GM12891 (cell line): ENCODE results near the gene ATP1A3.
"Not testable (repeated sequence)": the region's sequence is repeated elsewhere in the genome, so short reads cannot be mapped to it uniquely, and the experiment has no call there.

ENCODE experiments used
- DNase-seq: peaks from one replicate; pipeline ENCODE4 v3.0.0; 2011; ENCODE audit warnings: low spot score; ENCODE audit not compliant: insufficient read length
- FAIRE-seq: peaks from 2 replicates; lab custom pipeline; 2011; peaks lifted over from hg19 to GRCh38; lab: Jason Lieb, UNC
- PAX5 ChIP-seq: IDR thresholded peaks from 2 replicates; pipeline ENCODE4 v1.6.1; 2011; ENCODE audit warnings: low read length, moderate library complexity, mild to moderate bottlenecking; ENCODE audit not compliant: insufficient read depth, severe bottlenecking
- POLR2A ChIP-seq: IDR thresholded peaks from 2 replicates; pipeline ENCODE4 v1.6.1; 2011; ENCODE audit warnings: low read depth, low read length, control low read depth
- POLR2AphosphoS5 ChIP-seq: IDR thresholded peaks from 2 replicates; pipeline ENCODE4 v1.6.1; 2011; ENCODE audit warnings: low read depth, low read length, control low read depth
- POU2F2 ChIP-seq: IDR thresholded peaks from 2 replicates; pipeline ENCODE4 v1.6.1; 2011; ENCODE audit warnings: low read depth, mild to moderate bottlenecking, control low read depth, low read length, moderate library complexity
- SPI1 ChIP-seq: IDR thresholded peaks from 2 replicates; pipeline ENCODE4 v1.6.1; 2011; ENCODE audit warnings: low read depth, low read length, control low read depth
- TAF1 ChIP-seq: IDR thresholded peaks from 2 replicates; pipeline ENCODE4 v1.6.1; 2011; ENCODE audit warnings: low read depth, low read length, control low read depth

ATP1A3 gene

DNA sequence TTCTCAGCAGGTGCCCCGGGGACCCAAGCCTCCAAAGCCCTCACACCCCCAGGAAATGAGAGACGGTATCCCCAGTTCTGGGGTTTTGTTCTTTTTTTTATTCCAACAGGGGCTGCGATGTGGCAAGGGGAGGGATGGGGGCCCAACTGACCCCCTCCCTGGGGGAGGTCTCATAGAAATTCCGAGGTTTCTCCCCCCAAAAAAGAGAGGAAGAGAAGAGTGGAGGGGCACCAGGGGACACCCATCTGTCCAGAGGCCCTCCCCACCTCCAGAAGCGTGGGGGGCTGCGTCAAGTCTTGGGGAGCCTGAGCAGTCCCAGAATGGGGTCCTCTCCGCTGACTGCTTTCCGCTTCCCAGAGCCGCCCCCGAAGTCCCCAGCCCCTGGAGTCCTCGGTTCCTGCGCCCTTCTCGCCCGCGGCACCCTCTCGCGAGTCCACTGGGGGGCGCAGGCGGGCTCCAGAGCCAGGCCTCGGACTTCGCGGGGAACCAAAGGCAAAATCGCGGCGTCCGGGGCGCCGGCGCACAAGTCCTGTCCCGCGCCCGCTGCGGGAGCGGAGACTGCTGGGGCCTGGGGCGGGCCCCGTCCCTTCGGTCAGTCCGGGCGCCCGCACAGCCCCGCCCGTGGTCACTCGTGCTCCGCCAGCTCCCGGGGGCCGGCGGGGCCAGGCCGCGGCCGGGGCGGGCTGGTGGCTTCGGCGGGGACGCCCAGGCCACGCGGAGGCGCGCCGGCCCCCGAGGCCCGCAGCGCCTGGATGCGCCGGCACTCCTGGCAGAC is 4.4 kb upstream of the ATP1A3 start:
- FAIRE-seq: no peak
- TF ChIP-seq SPI1 (no peak), POU2F2 (no peak), POLR2AphosphoS5 (no peak), TAF1 (no peak), PAX5 (no peak), POLR2A (no peak)
- DNase-seq: peak; percentile 66

DNA sequence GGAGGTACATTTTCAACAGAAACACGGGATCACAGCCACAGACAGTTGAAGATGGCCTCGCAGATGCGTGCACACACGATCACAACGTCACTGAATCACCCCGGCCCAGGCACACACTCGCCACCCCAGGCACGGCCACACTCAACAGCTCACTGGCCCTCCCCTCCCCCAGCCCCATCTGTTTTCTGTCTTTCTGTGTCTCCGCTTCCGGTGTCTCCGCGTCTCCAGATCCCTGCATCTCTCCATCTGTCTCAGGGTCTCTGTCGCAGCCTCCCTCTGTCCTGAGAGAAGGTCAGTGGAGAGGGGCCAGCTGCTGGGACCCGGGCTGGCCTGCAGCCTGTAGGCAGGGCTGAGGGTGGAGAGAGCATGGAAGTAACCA is 3.8 kb upstream of the ATP1A3 start:
- FAIRE-seq: no peak
- DNase-seq: no peak
- TF ChIP-seq POU2F2 (no peak), TAF1 (no peak), POLR2A (no peak), POLR2AphosphoS5 (no peak), PAX5 (no peak), SPI1 (no peak)

DNA sequence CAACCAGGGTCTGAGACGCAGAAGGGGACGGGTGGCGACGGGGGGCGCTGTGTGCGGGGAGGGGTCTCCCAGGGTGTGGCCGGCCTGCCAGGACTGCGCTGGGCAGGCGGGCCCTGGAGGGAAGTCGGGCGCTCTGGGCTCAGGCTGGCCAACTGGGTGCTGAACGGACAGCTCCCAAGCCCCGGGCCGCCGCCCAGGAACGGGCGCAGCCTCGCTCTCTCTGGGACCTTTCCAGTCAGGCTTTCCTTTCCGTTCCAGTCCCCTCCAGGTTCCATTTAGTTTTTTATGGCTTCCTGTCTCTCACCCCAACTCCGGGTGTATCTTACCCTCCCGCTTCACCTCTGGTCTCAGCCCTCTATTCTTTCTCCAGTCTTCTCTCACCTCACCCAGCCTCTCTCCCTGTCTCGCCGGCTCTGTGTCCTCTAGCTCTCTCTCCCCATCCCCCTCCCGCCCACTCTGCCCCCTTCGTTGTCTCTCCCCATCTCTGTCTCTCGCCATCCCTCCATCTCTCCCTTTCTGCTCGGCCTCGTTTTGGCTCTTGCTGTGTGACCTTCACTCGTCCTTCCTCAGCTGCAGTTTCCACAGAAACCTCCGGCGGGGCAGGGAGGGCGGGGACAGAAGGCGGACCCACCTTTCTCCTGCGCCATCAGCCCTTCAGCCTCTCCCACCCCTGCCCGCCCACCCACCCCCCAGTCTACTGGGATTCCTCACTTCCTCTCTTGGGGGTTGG is 3.3 kb upstream of the ATP1A3 start:
- DNase-seq (peak; percentile 62), FAIRE-seq (no peak)
- TF ChIP-seq TAF1 (no peak), PAX5 (no peak), SPI1 (no peak), POU2F2 (no peak), POLR2AphosphoS5 (no peak), POLR2A (no peak)

DNA sequence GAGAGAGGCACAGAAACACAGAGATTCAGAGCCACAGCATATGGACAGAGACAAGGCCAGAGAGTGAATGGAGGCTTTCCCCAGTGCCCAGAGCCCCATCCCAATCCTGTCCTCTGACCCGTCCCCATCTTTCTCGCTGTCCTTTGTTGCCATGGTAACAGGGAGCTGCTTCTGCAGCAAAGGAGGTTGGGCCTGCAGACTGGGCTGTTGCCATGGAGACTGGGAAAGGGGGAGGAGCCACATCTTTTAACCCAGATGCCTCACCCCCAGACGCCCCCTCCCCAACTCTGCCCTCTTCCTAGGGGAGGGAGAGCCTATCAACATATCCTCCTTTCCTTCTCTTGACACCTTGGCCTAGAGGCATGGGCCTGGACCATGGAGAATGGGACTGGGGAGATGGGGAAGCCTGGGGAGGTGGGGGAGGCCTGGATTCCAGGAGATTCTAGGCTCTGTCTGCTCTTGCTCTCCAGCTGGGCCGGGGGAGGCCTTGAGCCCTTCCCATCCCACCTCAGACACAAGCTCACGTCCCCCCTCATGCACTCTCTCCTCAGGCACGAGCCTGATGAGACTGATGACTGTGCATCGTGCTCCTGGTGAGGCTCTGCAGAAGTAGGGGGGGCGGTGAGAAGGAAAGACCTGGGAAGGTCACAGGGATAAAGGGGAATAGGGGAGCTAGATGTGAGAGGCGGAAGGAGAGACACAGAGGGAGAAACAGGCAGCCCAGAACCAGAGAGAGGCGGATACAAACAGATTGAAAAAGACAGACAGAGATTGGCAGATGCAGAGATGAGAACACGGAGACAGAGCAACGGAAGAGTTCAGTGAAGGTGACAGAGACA is 2.1 kb upstream of the ATP1A3 start:
- FAIRE-seq: no peak
- DNase-seq: no peak
- TF ChIP-seq TAF1 (no peak), PAX5 (no peak), POLR2A (no peak)

DNA sequence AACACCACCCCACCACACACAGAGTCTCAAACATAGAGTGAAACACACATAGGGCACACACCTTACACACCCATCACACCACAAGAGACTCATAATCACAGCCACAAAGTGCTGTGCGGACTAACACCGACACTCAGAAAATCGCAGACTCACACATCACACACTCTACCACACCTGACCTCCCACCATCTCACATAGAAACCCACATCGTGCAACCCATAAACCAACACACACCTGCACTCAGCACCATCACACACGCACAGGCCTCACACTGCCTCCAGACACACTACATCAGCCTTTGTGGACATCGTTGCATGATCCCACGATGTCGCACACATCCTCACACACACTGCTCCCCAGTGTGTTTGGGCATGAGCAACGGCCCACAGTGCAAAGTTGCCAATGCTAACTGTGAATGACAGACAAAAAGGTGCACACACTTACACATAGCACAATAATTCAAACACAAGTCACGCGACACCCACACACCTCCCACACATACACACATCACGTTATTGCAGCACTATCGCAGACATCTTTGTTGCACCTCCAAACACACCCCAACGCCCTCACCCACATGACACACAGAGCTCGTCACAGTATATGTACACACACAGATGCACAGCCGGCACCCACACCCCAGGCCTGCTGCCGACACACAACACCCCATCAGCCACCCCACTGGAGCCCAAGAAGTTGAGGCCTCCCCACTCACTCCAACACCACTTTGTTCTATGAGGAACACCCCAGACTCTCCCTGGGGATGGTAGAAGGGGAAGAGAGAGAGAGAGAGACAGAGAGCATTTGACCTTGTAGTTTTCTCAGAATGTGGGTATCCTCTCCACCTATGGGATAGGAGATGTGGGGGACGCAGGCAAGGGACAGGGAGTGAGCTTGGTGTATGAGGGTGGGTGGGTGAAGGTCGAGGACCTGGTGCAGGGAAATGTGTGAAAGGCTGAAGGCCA is 1.2 kb upstream of the ATP1A3 start:
- FAIRE-seq: peak; percentile 79
- no peak for TF ChIP-seq TAF1
- no peak for TF ChIP-seq PAX5
- TF ChIP-seq POU2F2: no peak
- TF ChIP-seq POLR2A: no peak
- TF ChIP-seq SPI1: no peak
- TF ChIP-seq POLR2AphosphoS5: no peak
- no peak for DNase-seq

DNA sequence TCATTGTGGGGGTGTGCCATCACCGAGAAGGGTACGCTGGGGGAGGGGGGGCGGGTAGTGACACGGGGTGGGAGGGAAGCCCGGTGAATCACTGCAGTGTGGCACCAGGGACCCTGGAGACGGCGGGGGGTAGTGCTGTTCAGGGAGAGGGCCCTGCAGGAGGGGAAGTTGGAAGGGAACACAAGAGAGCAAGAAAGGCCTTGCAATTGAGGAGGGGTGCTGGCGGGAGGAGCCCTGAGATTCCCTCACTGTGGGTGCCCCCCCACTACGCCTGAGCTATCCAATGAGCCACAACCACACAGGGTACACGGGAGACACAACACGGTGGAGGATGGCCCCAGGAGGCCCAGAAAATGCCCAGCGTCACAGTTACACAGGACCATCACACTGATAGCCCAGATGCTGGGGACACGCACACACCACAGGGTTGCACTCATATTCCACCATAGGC is 516 bp upstream of the ATP1A3 start:
- TF ChIP-seq POLR2AphosphoS5 (no peak), POU2F2 (no peak), SPI1 (no peak), POLR2A (no peak), PAX5 (no peak), TAF1 (no peak)
- FAIRE-seq (no peak), DNase-seq (no peak)

DNA sequence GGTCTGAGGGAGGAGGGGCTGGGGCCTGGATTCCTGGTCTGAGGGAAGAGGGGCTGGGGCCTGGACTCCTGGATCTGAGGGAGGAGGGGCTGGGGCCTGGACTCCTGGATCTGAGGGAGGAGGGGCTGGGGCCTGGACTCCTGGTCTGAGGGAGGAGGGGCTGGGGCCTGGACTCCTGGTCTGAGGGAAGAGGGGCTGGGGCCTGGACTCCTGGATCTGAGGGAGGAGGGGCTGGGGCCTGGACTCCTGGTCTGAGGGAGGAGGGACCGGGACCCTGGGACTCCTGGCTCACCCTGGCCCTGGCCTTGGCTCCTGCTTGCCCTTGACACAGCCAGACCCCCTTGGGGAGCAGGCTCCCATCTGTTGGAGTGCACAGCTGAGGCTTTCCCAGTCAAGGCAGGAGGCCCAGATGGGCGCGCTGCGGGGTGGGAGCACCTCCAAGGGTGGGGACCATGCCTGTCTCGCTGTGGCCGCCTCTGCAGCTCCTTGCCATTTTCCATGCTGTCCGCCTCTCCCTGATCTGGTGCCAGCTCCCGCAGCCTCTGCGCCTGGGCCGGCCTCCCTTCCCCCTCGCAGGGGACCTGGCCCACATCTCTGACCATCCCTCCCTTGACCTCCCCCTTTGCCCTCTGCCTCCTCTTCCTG is 2.0 kb downstream of the ATP1A3 start:
- FAIRE-seq, DNase-seq: not testable (repeated sequence)

DNA sequence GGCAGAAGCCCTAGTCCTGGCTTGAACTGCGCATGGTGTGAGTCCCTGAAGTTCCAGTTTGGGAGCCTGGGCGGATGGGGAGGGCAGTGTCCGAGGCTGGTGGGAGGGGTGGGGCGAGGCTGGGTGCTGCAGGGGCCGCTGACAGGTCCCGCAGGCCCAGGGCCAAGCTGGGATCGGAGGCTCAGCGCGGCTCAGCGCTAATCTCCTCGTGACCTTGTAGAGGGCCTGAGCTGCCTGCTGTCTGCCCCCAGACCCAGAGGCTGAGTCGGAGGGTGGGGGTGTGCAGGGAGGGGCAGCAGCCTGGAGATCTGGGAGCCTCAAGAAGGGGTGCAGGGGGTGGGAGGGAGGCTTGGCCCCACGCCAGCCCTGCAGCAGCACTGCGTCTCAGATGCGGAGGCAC is 3.0 kb downstream of the ATP1A3 start:
- TF ChIP-seq POLR2A: no peak
- TF ChIP-seq SPI1: no peak
- no peak for TF ChIP-seq PAX5
- TF ChIP-seq POLR2AphosphoS5: no peak
- no peak for TF ChIP-seq POU2F2
- no peak for TF ChIP-seq TAF1
- no peak for DNase-seq
- FAIRE-seq: no peak
